GM21381 (cell line): Measurements from ENCODE around the gene LMOD1.

Experiments used
- ATAC-seq: cut with Tn5 transposase; IDR thresholded peaks from one replicate; pipeline ENCODE4 v1.9.1; 2021; ENCODE audit warnings: mild to moderate bottlenecking, moderate library complexity; ENCODE audit not compliant: unreplicated experiment

LMOD1 gene

DNA sequence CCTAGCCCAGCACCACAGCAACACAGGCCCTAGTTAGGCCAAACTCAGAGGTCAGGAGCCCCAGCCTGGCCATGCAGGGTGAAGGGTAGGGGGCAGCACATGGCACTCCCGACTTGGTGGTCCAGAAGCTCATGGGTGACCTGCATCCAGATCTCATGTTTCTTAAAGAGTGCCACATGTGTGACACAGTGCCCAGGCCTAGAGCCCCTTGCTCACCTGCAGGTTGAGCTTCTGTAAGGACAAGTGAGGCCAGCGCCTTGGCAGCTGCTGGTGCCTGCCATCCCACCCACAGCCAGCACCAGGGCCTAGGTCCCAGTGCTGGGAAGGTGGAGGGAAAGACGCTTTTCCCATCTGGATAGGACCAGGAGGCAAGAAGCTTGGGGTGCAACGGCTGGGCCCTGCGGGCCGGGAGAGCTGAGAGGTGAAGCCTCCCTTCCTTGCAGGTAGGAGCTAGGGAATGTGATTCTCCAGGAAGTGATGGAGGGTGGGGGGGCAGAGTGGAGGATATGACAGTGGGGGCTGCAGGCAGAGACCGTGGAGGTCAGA is 51.2 kb downstream of the LMOD1 start:
- ATAC-seq = no peak

DNA sequence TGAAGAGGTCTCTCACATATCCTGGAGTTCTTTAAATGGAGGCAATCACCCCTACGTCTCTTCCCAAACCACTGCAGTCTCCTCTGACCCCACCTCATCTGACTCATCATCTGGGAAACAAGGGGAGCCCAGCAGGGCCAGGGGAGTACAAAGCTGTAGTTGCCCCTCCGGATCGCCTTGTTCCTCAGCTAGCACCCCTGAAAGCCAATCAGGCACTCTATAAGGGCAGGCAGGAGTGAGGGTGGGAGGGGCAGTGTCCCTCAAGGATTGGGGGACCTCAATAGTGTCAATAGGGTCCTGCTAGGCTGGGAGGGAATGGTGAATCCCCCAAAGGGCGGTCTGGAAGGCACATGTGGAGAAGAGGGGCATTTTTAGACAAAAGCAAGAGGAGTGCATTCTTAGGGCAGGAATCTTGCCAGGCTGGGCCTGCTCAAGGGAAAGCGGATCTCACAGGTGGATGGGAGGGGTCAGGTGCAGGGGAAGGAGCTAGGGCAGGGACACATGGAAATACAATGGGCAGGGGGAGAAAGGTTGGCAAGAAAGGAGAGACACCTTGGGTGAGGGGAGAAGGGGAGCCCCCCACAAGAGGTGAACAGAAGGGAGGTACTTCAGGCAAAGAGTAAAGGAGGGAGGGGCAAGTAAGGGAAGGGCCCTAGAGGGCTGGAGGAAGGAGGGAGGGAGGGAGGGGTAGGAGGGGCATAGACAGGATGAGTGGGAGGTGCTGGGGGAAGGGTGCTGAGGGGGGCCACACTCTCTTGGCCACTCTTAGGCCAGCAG is 51.8 kb downstream of the LMOD1 start:
- ATAC-seq = no peak

DNA sequence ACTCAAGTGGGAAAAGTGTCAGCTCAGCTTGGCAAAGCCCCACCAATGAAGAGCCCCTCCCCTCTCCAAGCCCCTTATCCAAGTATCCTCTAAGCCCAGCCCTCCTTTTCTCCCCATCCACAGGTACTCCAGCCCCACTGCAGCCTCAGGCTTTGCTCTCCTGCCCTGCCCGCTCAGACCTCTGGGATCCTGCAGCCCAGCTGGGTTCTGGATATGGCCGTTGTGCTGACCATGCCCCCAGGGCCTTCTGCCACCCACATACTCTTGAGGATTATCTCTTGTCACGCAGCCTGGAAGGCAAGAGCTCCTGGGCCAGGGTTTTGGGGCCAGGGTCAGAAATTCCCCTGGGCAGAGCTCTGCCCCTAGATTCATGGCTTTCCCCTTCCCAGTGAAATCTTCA is 52.9 kb downstream of the LMOD1 start:
- ATAC-seq = no peak

DNA sequence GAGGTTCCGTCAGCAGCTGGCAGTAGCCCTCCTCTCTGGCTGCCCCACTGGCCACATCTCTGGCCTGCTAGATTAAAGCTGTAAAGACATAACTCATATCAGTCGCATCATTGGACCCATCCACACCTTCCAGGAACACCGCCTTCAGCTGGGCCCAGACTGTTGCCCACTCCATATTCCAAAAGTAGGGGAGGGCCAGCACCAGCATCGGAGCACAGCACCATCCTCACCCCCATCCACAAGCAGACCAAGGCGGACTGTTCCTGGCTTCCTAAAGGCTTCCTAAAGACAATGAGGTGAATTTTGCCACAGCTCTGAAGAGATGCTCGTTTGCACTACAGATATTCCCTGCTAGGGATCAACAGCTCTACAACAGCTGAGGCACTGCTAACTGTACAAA is 54.1 kb downstream of the LMOD1 start:
- ATAC-seq = no peak

DNA sequence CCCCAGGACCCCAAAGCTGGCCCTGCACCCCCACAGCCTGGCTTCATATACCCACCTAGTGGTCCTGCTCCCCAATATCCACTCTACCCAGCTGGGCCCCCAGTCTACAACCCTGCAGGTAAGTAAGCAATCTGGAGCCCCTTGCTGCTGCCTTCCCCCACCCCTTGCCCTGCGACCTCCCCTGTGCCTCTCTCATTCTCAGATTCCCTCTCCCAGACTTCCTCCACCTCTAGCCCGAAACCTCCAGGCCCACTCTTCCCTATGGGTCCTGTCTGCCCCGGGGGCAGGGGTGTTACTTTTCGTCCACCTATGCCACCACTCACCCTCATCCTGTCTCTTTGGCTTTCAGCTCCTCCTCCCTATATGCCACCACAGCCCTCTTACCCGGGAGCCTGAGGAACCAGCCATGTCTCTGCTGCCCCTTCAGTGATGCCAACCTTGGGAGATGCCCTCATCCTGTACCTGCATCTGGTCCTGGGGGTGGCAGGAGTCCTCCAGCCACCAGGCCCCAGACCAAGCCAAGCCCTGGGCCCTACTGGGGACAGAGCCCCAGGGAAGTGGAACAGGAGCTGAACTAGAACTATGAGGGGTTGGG is 54.8 kb downstream of the LMOD1 start:
- ATAC-seq = no peak

DNA sequence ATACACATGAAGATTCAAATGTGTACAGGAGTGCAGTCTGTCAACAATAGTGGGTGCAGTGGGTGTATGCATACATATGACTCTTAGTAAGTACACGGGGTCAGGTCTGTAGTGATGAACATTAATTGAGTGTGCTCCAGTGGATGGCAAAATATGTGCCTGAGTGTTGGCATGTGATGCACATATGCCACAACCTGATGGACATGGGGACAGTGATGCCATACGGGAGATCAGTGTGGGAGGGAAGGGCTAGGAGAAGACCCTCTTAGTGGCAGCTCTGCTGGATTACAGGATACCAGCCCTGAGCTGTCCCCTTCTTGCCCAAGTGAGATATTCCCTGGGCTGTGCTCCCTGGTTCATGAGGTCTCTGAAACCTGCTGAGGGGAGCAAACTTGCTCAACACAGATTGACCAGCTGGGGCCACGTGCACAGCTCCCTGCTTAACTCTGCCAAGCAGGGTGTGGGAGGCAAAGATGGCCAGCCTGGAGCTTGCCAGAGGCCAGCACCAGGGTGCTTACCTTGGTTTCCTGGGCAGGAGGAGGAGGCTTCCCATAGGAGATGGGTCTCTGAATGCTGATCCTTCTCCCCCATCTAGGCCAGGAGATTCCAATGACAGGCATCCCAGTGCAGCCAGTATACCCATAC is 55.4 kb downstream of the LMOD1 start:
- no peak for ATAC-seq

DNA sequence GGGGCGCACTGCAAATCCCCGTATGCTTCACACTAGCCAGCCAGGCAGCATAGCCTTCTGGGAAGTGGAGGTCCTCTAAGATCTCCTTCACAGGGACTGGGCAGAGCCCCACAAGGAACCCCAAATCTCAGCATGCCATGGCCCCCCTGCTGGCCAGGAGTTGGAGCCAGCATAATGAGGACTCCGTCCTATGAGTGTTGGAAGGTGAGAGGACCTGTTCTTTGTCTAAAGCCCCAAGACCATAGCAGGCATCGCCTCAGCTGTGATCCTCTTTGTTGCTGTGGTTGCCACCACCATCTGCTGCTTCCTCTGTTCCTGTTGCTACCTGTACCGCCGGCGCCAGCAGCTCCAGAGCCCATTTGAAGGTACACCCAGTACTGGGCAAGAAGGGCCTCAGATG is 56.1 kb downstream of the LMOD1 start:
- no peak for ATAC-seq

DNA sequence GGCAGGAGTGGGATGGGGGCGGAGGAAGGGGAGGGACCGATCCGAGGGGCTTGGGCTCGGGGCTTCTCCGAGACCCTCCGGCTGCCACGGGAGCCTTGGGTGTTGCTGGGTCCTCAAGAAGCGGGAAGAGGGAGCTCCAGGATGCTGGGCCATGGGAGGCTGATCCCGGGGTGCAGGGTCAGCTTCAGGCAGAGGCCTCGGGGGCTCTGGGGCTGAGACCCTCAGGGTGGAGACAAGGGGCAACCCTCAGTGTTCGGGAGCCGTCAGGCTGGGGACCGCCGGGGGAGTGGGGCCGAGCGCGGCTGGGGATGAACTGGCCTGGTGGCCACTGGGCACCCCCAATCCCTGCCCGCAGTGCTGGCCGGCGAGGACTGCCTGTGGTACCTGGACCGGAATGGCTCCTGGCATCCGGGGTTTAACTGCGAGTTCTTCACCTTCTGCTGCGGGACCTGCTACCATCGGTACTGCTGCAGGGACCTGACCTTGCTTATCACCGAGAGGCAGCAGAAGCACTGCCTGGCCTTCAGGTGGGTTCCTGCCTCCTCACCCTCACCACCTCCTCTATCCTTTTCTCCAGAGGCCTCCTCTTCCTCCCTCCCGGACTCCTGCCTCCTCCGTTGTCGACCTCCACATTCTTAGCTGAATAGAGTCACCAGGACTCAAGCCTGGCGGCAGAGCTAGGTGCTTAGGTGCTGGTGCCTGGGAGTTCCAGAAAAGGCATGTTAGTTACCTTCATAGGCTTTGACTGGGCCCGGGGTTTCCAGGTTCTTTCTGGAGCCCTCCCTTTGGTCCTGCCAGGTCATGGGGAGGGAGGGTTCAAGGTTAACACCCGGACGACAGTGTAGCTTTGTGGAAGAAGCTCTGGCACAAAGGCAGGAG is 57.0 kb downstream of the LMOD1 start:
- no peak for ATAC-seq

DNA sequence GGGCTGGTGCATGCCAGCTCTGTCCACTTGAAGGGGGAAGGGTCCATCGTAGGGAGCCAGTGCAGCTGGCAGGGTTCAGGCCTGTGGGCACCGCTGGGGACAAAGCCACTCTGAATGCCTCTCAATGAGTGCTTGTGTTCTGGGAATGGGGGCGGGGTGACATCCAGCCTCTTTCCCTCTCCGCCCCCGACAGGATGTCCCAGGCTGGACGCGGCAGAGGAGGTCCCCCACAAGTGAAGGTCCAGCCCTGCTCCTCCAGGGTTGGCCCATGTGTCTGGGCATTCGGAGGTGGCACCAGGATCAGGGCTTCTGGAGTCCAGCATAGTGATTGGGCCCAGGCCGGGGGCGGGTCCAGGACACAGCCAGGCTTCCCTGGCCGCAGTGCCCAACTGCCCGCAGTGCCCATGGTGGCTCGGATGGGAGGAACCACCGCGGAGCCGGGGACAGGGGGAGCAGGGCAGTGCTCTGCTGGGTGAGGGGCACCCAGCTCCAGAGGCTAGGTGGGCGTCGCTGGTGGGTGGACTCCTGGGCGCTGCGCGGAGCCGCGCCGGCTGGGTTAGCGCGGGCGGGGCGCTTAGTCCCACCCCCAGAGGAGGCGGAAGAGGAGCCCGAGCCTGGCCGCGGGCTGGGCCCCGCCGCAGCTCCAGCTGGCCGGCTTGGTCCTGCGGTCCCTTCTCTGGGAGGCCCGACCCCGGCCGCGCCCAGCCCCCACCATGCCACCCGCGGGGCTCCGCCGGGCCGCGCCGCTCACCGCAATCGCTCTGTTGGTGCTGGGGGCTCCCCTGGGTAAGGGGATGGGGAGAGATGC is 57.9 kb downstream of the LMOD1 start, which contains the start of gene SHISA4:
Gene SHISA4 (plus strand): TSS at position 617 of the 808 bp plus-strand sequence. CDS start 97 bp downstream, at position 714.
- no peak for ATAC-seq

DNA sequence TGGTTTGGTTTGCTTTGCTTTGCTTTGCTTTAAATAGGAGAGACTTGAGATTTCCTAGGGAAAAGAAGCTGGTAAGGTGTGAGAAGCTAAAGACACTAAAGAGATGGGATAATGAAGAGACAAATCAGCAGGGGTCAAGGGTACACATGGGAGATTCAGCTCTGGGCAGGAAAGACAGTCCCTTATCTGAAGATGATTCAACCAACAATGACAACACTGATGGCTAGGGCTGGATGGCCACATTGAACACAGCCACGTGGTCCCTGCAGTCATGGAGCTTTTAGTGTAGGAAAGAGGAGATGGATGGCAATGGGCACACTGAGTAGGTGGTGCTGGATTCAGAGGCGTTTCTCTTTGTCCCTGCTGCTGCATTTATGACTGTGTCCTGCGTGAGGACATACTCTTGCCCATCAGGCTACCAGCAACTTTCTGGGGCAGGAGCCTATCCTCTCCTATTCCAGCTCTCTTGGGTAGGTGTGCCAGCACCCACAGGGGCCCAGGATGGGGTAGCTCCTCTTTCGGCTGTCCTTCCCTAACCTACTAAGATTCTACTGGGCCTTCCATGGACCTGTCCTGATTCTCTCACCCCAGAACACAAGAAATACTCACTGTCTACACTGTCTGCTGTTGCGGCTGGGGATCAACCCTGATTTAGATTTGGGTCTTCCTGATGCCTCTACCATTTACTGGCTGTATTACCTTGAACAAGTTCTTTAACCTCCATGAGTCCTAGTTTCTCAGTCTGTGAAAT is 59.1 kb downstream of the LMOD1 start:
- no peak for ATAC-seq

DNA sequence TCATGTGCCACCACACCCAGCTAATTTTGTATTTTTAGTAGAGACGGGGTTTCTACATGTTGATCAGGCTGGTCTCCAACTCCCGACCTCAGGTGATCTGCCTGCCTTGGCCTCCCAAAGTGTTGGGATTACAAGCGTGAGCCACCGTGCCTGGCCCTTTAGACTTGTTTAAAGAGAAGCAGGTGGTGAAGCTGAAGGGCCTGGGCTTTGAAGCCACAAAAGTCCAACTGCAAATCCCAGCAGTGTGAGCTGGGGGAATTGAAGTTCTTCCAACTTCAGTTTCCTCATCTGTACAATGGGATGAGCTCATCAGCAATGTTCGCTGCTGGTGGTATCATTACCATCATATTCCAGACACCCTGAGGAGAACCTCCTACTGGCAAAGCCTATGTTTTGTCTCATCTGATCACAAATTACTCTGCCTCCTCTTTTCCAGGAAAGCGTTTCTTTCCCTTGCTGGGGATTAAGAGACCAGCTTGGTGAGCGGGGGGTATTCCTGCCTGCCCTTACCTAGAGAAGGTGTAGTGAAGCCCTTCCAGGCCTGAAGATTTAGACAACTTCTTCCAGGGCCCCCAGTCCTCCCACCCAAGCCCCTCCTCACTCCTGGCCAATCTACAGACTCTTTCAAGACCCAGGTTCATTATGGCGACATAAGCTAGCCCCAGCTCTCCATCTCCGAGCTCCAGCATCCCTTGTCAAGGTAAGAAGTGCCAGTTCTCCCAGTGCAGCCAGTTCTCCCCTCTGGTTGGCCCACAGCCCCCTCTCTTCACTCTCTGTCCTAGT is 60.1 kb downstream of the LMOD1 start:
- no peak for ATAC-seq

DNA sequence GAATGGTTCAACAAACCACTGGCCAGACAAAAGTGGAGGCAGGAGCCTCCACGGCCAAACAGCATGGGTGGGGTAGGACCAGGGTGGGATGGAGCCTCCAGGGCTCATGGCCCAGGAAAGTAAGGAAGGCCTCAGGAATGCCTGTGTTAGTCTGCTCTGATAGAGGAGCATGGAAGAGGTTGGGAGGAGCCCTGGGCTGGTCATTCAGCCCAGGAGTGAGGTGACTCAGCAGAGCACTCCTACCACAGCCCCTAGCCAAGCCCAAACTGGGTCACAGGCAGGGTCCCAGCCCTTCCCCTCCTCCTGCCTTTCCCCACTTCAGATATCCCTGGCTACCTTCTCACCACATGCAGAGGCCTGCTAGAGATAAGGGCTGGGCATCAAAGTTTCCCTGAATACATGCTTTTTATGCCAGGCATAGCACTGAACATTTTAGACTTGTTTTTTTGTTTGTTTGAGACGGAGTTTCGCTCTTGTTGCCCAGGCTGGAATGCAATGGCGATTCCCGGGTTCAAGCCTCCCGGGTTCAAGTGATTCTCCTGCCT is 60.7 kb downstream of the LMOD1 start:
- ATAC-seq = no peak

DNA sequence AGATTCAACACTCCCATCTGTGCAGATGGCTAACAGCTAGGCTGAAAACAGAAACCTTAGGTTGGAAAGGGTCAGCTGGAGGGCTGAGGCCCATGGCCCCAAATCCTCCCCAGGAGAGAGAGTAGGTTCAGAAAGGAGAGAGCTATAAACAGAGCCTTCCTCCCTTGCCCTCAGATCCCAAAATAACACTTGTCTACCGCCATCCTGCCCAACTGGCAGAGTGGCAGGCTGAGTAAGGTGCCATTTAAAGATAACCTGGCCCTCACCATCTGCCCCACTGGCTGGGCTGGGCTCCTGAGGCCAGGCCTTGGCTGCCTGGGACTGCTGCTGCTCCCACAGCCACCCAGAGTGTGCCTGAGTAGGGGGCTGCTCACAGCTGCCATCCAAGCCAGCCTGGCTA is 61.9 kb downstream of the LMOD1 start:
- no peak for ATAC-seq

DNA sequence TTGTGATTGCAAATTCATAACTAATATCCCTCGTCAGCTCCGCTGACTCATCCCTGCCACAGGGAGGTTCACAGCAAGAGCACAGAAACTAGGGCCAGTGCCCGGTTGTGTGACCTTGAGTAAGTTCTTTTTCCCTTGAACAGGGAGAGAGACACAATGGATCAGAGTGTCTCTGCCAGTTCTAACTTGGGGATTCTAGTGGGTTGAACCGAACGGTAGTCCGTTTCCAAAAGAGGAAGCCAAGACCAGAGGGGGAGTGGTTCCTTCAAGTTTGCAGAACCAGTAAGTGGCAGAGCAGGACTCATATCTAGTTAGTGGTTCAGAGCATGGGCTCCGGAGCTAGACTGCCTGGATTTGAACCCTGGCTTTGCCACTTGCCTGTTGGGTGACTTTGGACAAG is 62.6 kb downstream of the LMOD1 start:
- no peak for ATAC-seq

DNA sequence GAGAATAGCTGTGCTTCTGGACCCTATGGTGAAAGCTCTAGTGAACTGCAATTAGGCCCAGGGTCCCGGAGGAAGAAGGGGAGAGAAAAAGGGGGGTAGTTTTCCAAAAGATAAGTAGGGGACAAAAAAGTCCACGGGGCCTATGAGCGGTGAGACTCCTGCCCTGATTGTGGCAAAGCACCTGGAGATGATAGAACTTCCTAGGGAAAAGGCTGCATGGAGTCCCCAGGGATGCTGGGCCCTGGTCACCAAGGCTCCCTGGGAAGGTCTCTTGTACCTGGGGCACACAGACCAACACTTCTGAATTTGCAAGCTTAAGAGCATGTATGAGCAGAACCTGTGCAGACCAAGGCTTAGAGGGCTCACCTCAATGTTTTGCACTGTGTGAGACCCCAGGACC is 63.1 kb downstream of the LMOD1 start:
- no peak for ATAC-seq

DNA sequence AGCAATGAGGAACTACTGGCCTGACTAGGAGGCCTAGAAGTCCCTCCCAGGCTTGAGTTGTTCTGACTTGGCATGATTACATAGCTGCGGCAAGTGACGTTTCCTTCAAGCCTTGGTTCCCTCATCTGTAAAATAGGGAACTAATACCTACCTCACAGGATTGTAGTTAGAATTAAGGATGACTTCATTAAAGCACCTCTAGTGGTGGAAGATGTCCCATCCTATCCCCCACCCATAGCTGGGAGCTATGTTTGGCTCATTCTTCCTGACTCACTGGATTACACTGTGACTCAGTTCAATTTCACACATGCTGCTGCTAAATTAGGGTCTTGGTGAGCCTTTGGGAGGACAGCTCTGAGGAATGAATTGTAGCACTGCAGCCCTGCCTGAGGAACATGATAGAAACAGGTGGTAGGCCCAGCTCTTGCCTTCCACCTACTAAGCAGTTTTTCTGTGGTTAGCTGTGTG is 63.6 kb downstream of the LMOD1 start:
- ATAC-seq = no peak

DNA sequence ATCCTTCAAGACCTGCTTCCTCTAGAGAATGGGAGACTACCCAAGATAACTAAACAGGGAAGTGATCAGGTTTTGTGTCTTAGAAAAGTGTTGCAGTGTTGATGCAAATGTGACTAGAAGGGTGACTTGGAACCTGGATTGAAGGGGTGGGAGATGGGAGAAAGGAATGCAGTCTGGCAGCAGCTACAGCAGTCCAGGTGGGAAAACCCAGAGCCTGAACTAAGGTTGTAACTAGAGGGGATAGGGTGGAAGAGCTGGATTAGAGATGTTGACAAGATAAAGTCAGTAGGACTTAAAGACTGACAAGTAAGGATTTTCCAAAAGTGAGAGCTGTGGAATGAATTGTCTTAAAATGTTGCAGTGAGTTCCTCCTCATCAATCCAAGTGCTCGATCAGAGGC is 64.7 kb downstream of the LMOD1 start:
- ATAC-seq = no peak

DNA sequence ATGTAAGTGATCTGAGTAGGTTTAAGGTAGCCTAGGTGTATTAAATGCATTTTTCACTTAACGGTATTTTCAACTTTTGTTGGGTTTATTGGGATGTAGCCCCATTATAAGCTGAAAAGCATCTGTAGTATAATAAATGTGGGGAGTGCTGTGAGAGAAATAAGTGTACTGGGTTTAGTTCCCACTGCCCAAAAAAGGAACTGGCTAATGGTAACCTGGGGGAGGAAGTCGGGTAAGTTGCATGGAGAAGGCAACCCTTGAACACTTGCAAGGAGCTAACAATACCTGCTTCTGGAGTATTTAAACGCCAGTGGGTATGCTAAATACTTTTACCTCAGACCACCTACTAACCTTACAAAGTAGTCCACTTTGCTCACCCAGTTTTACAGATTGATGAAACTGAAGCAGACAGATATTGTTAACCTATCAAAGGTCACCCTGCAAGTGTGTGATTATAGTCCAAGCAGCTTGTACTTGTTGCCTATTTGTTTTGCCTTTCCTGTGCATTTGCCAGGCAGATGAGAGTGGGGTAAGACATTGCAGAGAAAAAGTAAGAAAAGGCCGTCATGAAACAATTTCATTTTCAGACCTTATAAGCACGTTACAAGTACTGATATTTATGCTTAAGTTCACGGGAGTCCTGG is 65.3 kb downstream of the LMOD1 start:
- ATAC-seq = no peak
